ENCODE data around the gene TMEM131L.

TMEM131L gene

DNA sequence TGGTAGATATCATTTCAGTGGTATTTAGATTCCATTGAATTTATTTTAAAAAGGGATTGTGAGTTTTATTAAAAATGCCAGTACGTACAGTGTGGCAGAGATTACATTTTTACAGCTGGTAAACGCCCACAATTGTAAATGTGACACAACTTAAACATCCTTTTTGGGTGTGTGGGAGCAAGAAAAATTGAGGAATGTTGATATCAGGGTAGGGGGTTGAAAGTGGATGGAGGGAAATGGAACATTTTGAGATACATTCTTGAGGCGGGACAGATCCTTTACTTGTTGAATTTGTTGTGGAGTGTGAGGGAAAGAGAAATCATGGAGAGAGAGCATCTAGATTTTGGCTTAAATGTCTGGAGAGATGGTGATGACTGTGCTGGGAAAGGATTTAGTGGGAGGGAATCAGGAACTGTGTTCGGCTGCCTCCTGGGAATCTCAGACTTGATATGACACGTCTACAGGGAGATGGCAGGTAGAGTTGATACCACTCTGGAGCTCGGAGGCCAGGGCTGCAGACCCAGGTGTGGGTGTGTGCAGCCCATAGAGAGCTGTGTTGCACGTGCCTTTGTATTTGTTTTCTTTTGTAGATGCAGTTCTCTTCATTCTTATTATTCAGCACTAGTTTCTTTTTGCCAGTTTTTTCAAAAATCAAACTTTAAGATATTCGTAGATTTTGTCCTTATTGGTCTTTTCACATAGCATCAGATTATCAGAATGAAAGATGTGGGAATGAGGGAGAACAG, 10.8 kb downstream of the TMEM131L start:
- no peak for DNase-seq

- no peak for DNase-seq
These were observed 12.9 kb downstream of the TMEM131L start for GRCh38 chr4:153479101-153479500.

GRCh38 chr4:153480704-153481103, 14.5 kb downstream of the TMEM131L start:
- no peak for DNase-seq

DNA sequence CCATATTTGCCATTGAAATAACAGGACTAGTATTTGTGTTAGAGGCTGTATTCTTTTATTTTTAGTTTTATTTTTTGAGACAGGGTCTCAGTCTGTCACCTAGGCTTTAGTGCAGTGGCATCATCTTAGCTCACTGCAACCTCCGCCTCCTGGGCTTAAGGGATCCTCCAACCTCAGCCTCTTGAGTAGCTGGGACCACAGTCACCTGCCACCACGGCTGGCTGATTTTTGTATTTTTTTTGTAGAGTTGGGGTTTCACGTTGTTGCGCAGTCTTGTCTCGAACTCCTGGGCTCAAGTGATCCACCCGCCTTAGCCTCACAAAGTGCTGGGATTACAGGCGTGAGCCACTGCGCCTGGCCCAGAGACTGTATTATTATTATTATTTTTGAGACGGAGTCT, 15.3 kb downstream of the TMEM131L start:
- DNase-seq = no peak

GRCh38 chr4:153483432-153484418, 17.6 kb downstream of the TMEM131L start:
- no peak for DNase-seq

DNA sequence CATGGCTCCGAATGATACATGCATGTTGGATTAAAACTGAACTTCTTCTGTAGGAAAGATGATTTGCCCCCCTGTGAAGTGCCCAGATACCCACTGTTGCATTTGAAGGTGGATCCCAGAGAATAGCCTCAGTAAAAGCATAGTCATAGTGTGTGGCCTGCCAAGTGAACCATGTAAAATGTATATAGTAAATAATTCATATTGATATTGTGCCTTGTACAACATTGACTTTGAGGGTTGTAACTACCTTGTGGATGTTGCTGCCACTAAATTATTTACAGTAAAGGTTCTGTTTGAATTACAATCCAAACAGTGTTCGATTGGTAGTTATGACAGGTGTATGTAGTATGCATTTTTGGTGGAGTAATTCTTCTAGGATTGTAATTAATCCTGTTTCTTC, 19.2 kb downstream of the TMEM131L start:
- no peak for DNase-seq

GRCh38 chr4:153485860-153486259, 19.7 kb downstream of the TMEM131L start:
- DNase-seq = no peak

DNA sequence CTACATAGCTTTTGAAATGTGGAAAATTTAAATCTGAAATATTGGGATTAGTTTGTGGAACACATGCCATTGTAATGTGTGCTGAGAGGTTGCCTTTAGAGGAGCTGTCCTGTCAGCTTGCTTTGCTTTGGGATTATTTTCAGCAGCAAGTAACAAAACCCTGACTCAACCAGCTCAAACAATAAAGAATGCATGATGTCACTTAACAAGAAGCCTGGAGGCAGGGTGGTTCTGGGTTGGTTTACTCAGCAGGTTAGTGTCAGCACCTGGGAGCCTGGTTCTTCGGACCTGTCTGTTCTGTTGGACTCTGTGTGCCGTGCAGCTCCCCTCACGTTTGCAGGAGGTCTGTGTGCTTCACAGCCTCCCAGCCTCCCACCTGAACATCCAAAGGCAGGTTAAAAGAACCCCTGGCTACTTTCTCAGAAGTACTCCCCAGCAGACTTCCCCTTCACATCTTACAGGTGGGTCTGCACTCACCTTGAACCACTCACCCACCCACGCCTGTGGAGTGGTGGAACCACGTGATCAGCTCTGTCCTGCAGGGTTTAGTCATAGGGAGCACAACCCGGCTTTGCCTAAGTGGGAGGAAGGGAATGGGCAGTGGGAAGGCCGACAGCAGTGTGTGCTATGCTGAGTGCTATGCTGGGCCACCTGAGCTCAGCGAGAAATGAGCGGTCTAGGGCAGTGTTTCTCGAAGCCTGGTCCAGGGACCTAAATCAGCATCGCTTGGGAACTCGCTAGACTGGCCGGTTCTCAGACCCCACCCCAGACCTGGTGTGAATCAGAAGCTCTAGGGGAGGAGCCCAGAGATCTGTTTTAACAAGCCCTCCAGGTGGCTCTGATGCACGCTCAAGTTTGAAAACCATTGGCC, 20.4 kb downstream of the TMEM131L start:
- no peak for DNase-seq

- peak; percentile 20 for DNase-seq
These were observed 22.1 kb downstream of the TMEM131L start for GRCh38 chr4:153488006-153488891.

GRCh38 chr4:153489856-153490558, 23.8 kb downstream of the TMEM131L start:
- DNase-seq = no peak

DNA sequence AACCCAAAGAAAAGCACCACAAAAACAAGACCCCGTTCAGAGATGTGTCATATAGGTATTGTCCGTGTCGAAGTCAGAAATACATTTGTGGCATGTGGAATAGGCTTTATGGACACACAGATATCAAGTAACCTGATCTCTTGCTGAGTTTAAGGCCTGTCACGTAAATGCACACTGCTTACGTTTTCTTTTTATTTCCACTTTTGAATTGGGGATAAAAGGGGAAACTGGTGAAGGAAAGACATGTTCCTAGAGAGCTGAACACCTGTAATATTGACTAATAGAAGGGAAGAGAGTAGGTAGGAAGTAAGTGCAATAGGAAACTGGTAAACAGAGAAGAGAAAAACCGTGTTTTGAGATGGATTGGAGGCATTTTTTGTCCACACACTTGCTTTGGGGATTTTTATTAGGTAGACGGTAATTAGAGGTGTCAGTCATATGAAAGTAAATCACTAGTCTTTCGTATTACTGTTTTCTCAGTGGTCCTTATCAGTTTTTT, 24.9 kb downstream of the TMEM131L start:
- no peak for DNase-seq

DNA sequence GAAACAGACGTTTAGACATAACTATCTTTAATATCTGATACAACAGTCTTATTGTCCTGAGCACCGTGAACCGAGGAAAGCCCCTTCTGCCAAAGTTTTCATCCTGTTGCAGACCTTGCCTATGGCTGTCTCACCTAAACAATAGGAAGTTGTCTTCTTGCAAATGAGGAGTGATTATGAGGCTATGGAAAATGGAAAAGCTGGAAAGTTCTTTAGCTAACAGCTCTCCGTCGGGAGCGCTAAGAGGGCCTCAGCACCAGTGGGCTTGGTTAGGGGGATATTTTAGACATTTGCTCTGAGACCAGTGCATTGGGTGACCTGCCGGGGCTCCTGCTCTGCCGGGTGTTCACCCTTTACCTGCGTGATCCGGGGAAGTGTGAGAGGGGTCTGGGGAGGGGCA, 28.4 kb downstream of the TMEM131L start:
- no peak for DNase-seq

GRCh38 chr4:153495480-153496193, 29.5 kb downstream of the TMEM131L start:
- no peak for DNase-seq

- DNase-seq = no peak
These were observed 31.0 kb downstream of the TMEM131L start for GRCh38 chr4:153497091-153497531.

- no peak for DNase-seq
These were observed 32.1 kb downstream of the TMEM131L start for GRCh38 chr4:153497988-153498967.

GRCh38 chr4:153499005-153499404, 32.8 kb downstream of the TMEM131L start:
- no peak for DNase-seq

GRCh38 chr4:153501578-153501977, 35.4 kb downstream of the TMEM131L start:
- no peak for DNase-seq

- no peak for DNase-seq
These were observed 36.4 kb downstream of the TMEM131L start for GRCh38 chr4:153502584-153502983.
